Breast epithelium (tissue), 4 donors: ENCODE results near the gene KCNAB3. TPM values are rescaled to one million over a fixed set of nuclear protein-coding genes. Genes with fewer than 3 reads are reported as not detected.

Source experiments
- DNase-seq, 2 donors: peaks; one replicate each; pipeline ENCODE4 v3.0.0-alpha.2; 2019; ENCODE audit warnings: low spot score in 2 of 2
- H3K27ac ChIP-seq, 2 donors: fragments of 200-600 bp; sonication (generic) in 1 of 2; one replicate each; pipeline ENCODE4 v1.5.1; 2016 to 2019; ENCODE audit warnings: mild to moderate bottlenecking in 1 of 2
- H3K27me3 ChIP-seq, 2 donors: fragments of 200-600 bp; sonication (generic) in 1 of 2; one replicate each; pipeline versions ENCODE4 v1.5.1 to v1.6.0; 2017 to 2019; ENCODE audit warnings: control low read depth in 1 of 2, mild to moderate bottlenecking in 1 of 2
- H3K36me3 ChIP-seq: fragments of 200-600 bp; one replicate; pipeline ENCODE4 v1.5.1; 2019
- H3K4me1 ChIP-seq, 2 donors: fragments of 200-600 bp; sonication (generic); one replicate each; pipeline ENCODE4 v1.5.1; 2016 to 2019; ENCODE audit warnings: control low read depth in 1 of 2
- H3K4me3 ChIP-seq, 3 donors: fragments of 200-600 bp; sonication (generic); 1 replicate in 2 of 3; 2 replicates in 1 of 3; pipeline ENCODE4 v1.5.1; 2016 to 2019; ENCODE audit warnings: mild to moderate bottlenecking in 3 of 3, moderate library complexity in 2 of 3
- H3K9me3 ChIP-seq, 2 donors: fragments of 200-600 bp; sonication (generic) in 1 of 2; one replicate each; pipeline ENCODE4 v1.5.1; 2016 to 2019; ENCODE audit warnings: control low read depth in 1 of 2
- CTCF ChIP-seq, 3 donors: fragments of 450-650 bp; IDR thresholded peaks; one replicate each; pipeline ENCODE4 v1.5.1; 2016 to 2017; ENCODE audit warnings: antibody characterized with exemption in 3 of 3, mild to moderate bottlenecking in 3 of 3, moderate library complexity in 3 of 3
- POLR2A ChIP-seq: fragments of 450-650 bp; IDR thresholded peaks from one replicate; pipeline ENCODE4 v1.6.1; 2016; ENCODE audit warnings: antibody characterized with exemption, mild to moderate bottlenecking, moderate library complexity
- POLR2AphosphoS5 ChIP-seq, 3 donors: sonication (generic); formaldehyde crosslinking; IDR thresholded peaks; one replicate each; pipeline ENCODE4 v1.6.1; 2017; ENCODE audit warnings: antibody characterized with exemption in 3 of 3
- intact Hi-C: fragments of 100-400 bp; cut with DNase I; formaldehyde crosslinking; loops from one replicate; pipeline ENCODE4 v1.15.1; 2023; ENCODE audit warnings: low total_unique reads
- total RNA-seq, 3 donors: library from RNA; depleted of rRNA; stranded (reverse); fragments of >200 nt; gene quantifications; one replicate each; pipeline ENCODE4 v1.1.0, GENCODE V29; 2016

KCNAB3 gene
- total RNA-seq, 3 donors from 2014 or later = 0.48 to 1.5 (median 1.3) TPM

GRCh38 chr17:7893187-7893880, 36.3 kb downstream of the KCNAB3 start:
- intact Hi-C loops = no loop called here
- Histone ChIP-seq H3K27ac (no peak overlapping the region), H3K36me3 (no peaks in the 10 kb centered on the region), H3K4me3 (no peak overlapping the region), H3K27me3 (no peaks in the 10 kb centered on the region), H3K4me1 (peaks cover 8 to 10% of the 10 kb centered on the region in 2 donors), H3K9me3 (no peaks in the 10 kb centered on the region)
- no peak for TF ChIP-seq POLR2AphosphoS5 (IDR thresholded peaks at IDR 0.05)
- DNase-seq = no peak

GRCh38 chr17:7889166-7889955, 40.3 kb downstream of the KCNAB3 start:
- H3K4me3 ChIP-seq = peak overlapping the region in 2 of 3 donors; percentile 86 to 93
- no peaks in the 10 kb centered on the region for H3K27me3 ChIP-seq
- intact Hi-C loops = no loop called here
- H3K9me3 ChIP-seq = no peaks in the 10 kb centered on the region
- no peaks in the 10 kb centered on the region for H3K36me3 ChIP-seq
- DNase-seq = peak; percentile 98 to 100
- peaks cover 12 to 13% of the 10 kb centered on the region in 2 donors for H3K4me1 ChIP-seq
- peak overlapping the region; percentile 95 to 99 for H3K27ac ChIP-seq
- peak; percentile 77 to 90 (median 79) for TF ChIP-seq POLR2AphosphoS5 (IDR thresholded peaks at IDR 0.05)
- TF ChIP-seq POLR2A = no peak
- TF ChIP-seq CTCF (IDR thresholded peaks at IDR 0.05) = peak; percentile 84 to 86 (median 85)

GRCh38 chr17:7888184-7888920, 41.3 kb downstream of the KCNAB3 start, which contains the start of gene CHD3:
CHD3 (plus strand) TSS chr17:7888789; CDS start chr17:7889001, 212 bp downstream.
- no peaks in the 10 kb centered on the region for H3K36me3 ChIP-seq
- peak within 1 kb of the TSS; percentile 95 to 99 for H3K27ac ChIP-seq
- DNase-seq = peak; percentile 79 to 82
- no peak for TF ChIP-seq POLR2A
- peak in 2 of 3 donors; percentile 39 to 47 for TF ChIP-seq POLR2AphosphoS5 (IDR thresholded peaks at IDR 0.05)
- intact Hi-C loops = no loop called here
- H3K4me3 ChIP-seq = peak within 1 kb of the TSS; percentile 86 to 93 (median 89)
- H3K27me3 ChIP-seq = no peaks in the 10 kb centered on the region
- H3K9me3 ChIP-seq = no peaks in the 10 kb centered on the region
- peaks cover 12 to 13% of the 10 kb centered on the region in 2 donors for H3K4me1 ChIP-seq

- Histone ChIP-seq H3K36me3 (no peaks in the 10 kb centered on the region), H3K27ac (peak overlapping the region; percentile 95 to 99), H3K4me1 (peaks cover 12 to 13% of the 10 kb centered on the region in 2 donors), H3K27me3 (no peaks in the 10 kb centered on the region), H3K9me3 (no peaks in the 10 kb centered on the region), H3K4me3 (peak overlapping the region; percentile 86 to 93 (median 89))
- TF ChIP-seq CTCF (IDR thresholded peaks at IDR 0.05) = peak in 1 of 3 donors; percentile 7
- no peak for TF ChIP-seq POLR2A
- TF ChIP-seq POLR2AphosphoS5 (IDR thresholded peaks at IDR 0.05) = peak in 2 of 3 donors; percentile 34 to 55
- intact Hi-C loops = no loop called here
- DNase-seq = peak; percentile 93 to 96
Observed at GRCh38 chr17:7887482-7888183, 42.0 kb downstream of the KCNAB3 start.

- Histone ChIP-seq H3K27me3 (no peaks in the 10 kb centered on the region), H3K4me1 (peaks cover 12 to 13% of the 10 kb centered on the region in 2 donors), H3K9me3 (no peaks in the 10 kb centered on the region), H3K4me3 (peak overlapping the region; percentile 86 to 93 (median 89)), H3K27ac (peak overlapping the region; percentile 95 to 99), H3K36me3 (no peaks in the 10 kb centered on the region)
- intact Hi-C loops = no loop called here
- DNase-seq = no peak
- TF ChIP-seq CTCF (IDR thresholded peaks at IDR 0.05) (peak in 2 of 3 donors; percentile 13), POLR2A (no peak), POLR2AphosphoS5 (IDR thresholded peaks at IDR 0.05) (no peak)
Observed at GRCh38 chr17:7887038-7887481, 42.6 kb downstream of the KCNAB3 start.
